Activated T-helper 1 cell treated with anti-CD3 and anti-CD28 coated beads, Interleukin-12 subunit alpha, Interleukin-12 subunit beta, Interleukin-2, Interleukin-4 antibody, amounts not matched to agents 30 ng/mL and 10 ng/mL and 1 ng/mL, durations not matched to agents 14 hours and 24 hours and 36 hours (primary cell): Measurements from ENCODE around the gene NMNAT2. TPM values are rescaled to one million over a fixed set of nuclear protein-coding genes. Genes with fewer than 3 reads are reported as not detected.

Experiments
- DNase-seq: peaks from one replicate; pipeline ENCODE4 v3.0.0; 2021; ENCODE audit warnings: low spot score
- H3K27ac Mint-ChIP-seq: one replicate; pipeline ENCODE4 v1.8.0; 2021; ENCODE audit warnings: mild to moderate bottlenecking, mixed read lengths
- H3K27me3 Mint-ChIP-seq: one replicate; pipeline ENCODE4 v1.8.0; 2022; ENCODE audit warnings: mild to moderate bottlenecking, moderate library complexity, mixed read lengths; ENCODE audit not compliant: insufficient read depth
- H3K36me3 Mint-ChIP-seq: one replicate; pipeline ENCODE4 v1.8.0; 2021; ENCODE audit warnings: low read depth, mixed read lengths
- H3K4me1 Mint-ChIP-seq: one replicate; pipeline ENCODE4 v1.8.0; 2021; ENCODE audit warnings: low read depth, mixed read lengths
- H3K4me3 Mint-ChIP-seq: one replicate; pipeline ENCODE4 v1.8.0; 2021; ENCODE audit warnings: mild to moderate bottlenecking, moderate library complexity, mixed read lengths
- H3K9me3 Mint-ChIP-seq: one replicate; pipeline ENCODE4 v1.8.0; 2021; ENCODE audit warnings: mixed read lengths
- intact Hi-C: fragments of 100-400 bp; cut with micrococcal nuclease; formaldehyde crosslinking; loops from one replicate; pipeline ENCODE4 v1.15.1; 2024
- total RNA-seq: library from RNA; stranded (reverse); gene quantifications from 2 replicates; pipeline ENCODE4 v1.2.3, GENCODE V29; 2022

The NMNAT2 gene
- total RNA-seq, 1 donor from 2014 or later, result not detected

- no peaks in the 10 kb centered on the region for H3K9me3 Mint-ChIP-seq
- DNase-seq, result no peak
- no peak overlapping the region for H3K4me3 Mint-ChIP-seq
- intact Hi-C loops, result no loop called here
- no peak overlapping the region for H3K27ac Mint-ChIP-seq
- peaks cover 5% of the 10 kb centered on the region for H3K27me3 Mint-ChIP-seq
- H3K36me3 Mint-ChIP-seq, result no peaks in the 10 kb centered on the region
- no peaks in the 10 kb centered on the region for H3K4me1 Mint-ChIP-seq
Observed at GRCh38 chr1:183296782-183297181, 121.4 kb downstream of the NMNAT2 start.

GRCh38 chr1:183295521-183295920 is 122.7 kb downstream of the NMNAT2 start:
- Mint-ChIP-seq H3K4me3 (no peak overlapping the region), H3K27ac (no peak overlapping the region), H3K36me3 (no peaks in the 10 kb centered on the region), H3K27me3 (peaks cover 5% of the 10 kb centered on the region), H3K9me3 (no peaks in the 10 kb centered on the region), H3K4me1 (no peaks in the 10 kb centered on the region)
- intact Hi-C loops, result no loop called here
- DNase-seq, result no peak

- no peaks in the 10 kb centered on the region for H3K36me3 Mint-ChIP-seq
- H3K27me3 Mint-ChIP-seq, result peaks cover 5% of the 10 kb centered on the region
- H3K27ac Mint-ChIP-seq, result no peak overlapping the region
- intact Hi-C loops, result no loop called here
- no peak overlapping the region for H3K4me3 Mint-ChIP-seq
- DNase-seq, result no peak
- H3K4me1 Mint-ChIP-seq, result no peaks in the 10 kb centered on the region
- no peaks in the 10 kb centered on the region for H3K9me3 Mint-ChIP-seq
Observed at GRCh38 chr1:183293876-183294275, 124.3 kb downstream of the NMNAT2 start.

GRCh38 chr1:183293241-183293640 is 124.9 kb downstream of the NMNAT2 start:
- Mint-ChIP-seq H3K36me3 (no peaks in the 10 kb centered on the region), H3K27me3 (peaks cover 5% of the 10 kb centered on the region), H3K4me3 (no peak overlapping the region), H3K9me3 (no peaks in the 10 kb centered on the region), H3K4me1 (no peaks in the 10 kb centered on the region), H3K27ac (no peak overlapping the region)
- intact Hi-C loops, result no loop called here
- DNase-seq, result no peak

GRCh38 chr1:183291802-183292514 is 126.2 kb downstream of the NMNAT2 start:
- H3K27me3 Mint-ChIP-seq, result peaks cover 3% of the 10 kb centered on the region
- no peaks in the 10 kb centered on the region for H3K36me3 Mint-ChIP-seq
- H3K27ac Mint-ChIP-seq, result no peak overlapping the region
- no peaks in the 10 kb centered on the region for H3K9me3 Mint-ChIP-seq
- no peaks in the 10 kb centered on the region for H3K4me1 Mint-ChIP-seq
- H3K4me3 Mint-ChIP-seq, result no peak overlapping the region
- DNase-seq, result no peak
- intact Hi-C loops, result no loop called here

- H3K4me1 Mint-ChIP-seq, result no peaks in the 10 kb centered on the region
- H3K27ac Mint-ChIP-seq, result no peak overlapping the region
- peaks cover 3% of the 10 kb centered on the region for H3K27me3 Mint-ChIP-seq
Observed at GRCh38 chr1:183291216-183291762, 126.9 kb downstream of the NMNAT2 start.

GRCh38 chr1:183290628-183291027 is 127.6 kb downstream of the NMNAT2 start:
- H3K27me3 Mint-ChIP-seq, result peaks cover 3% of the 10 kb centered on the region
- no peak for DNase-seq
- no peak overlapping the region for H3K4me3 Mint-ChIP-seq
- H3K27ac Mint-ChIP-seq, result no peak overlapping the region
- no peaks in the 10 kb centered on the region for H3K36me3 Mint-ChIP-seq
- intact Hi-C loops, result no loop called here
- no peaks in the 10 kb centered on the region for H3K4me1 Mint-ChIP-seq
- no peaks in the 10 kb centered on the region for H3K9me3 Mint-ChIP-seq

More at GRCh38 chr1:183291216-183291762, 126.9 kb downstream of the NMNAT2 start:
- intact Hi-C loops, result no loop called here
- DNase-seq, result no peak
- Mint-ChIP-seq H3K36me3 (no peaks in the 10 kb centered on the region), H3K9me3 (no peaks in the 10 kb centered on the region), H3K4me3 (no peak overlapping the region)

- intact Hi-C loops, result no loop called here
- peaks cover 3% of the 10 kb centered on the region for H3K27me3 Mint-ChIP-seq
Observed at GRCh38 chr1:183289051-183289496, 129.1 kb downstream of the NMNAT2 start.

GRCh38 chr1:183288583-183288982 is 129.6 kb downstream of the NMNAT2 start:
- intact Hi-C loops, result no loop called here

More at GRCh38 chr1:183289051-183289496, 129.1 kb downstream of the NMNAT2 start:
- Mint-ChIP-seq H3K4me3 (no peak overlapping the region), H3K36me3 (no peaks in the 10 kb centered on the region), H3K4me1 (no peaks in the 10 kb centered on the region), H3K27ac (no peak overlapping the region), H3K9me3 (no peaks in the 10 kb centered on the region)
- no peak for DNase-seq

GRCh38 chr1:183287191-183287675 is 130.9 kb downstream of the NMNAT2 start:
- H3K27me3 Mint-ChIP-seq, result no peaks in the 10 kb centered on the region
- DNase-seq, result no peak
- H3K36me3 Mint-ChIP-seq, result no peaks in the 10 kb centered on the region
- H3K27ac Mint-ChIP-seq, result no peak overlapping the region
- H3K9me3 Mint-ChIP-seq, result no peaks in the 10 kb centered on the region
- intact Hi-C loops, result no loop called here
- no peak overlapping the region for H3K4me3 Mint-ChIP-seq
- no peaks in the 10 kb centered on the region for H3K4me1 Mint-ChIP-seq

More at GRCh38 chr1:183288583-183288982, 129.6 kb downstream of the NMNAT2 start:
- no peak for DNase-seq
- H3K9me3 Mint-ChIP-seq, result no peaks in the 10 kb centered on the region
- peaks cover 3% of the 10 kb centered on the region for H3K27me3 Mint-ChIP-seq
- H3K4me1 Mint-ChIP-seq, result no peaks in the 10 kb centered on the region
- no peak overlapping the region for H3K27ac Mint-ChIP-seq
- H3K36me3 Mint-ChIP-seq, result no peaks in the 10 kb centered on the region
- H3K4me3 Mint-ChIP-seq, result no peak overlapping the region

- Mint-ChIP-seq H3K36me3 (no peaks in the 10 kb centered on the region), H3K4me1 (no peaks in the 10 kb centered on the region), H3K27me3 (no peaks in the 10 kb centered on the region), H3K9me3 (no peaks in the 10 kb centered on the region), H3K27ac (no peak overlapping the region), H3K4me3 (no peak overlapping the region)
- intact Hi-C loops, result no loop called here
- no peak for DNase-seq
Observed at GRCh38 chr1:183285746-183286145, 132.4 kb downstream of the NMNAT2 start.

- Mint-ChIP-seq H3K27me3 (no peaks in the 10 kb centered on the region), H3K36me3 (no peaks in the 10 kb centered on the region), H3K4me1 (no peaks in the 10 kb centered on the region), H3K9me3 (no peaks in the 10 kb centered on the region), H3K27ac (no peak overlapping the region), H3K4me3 (no peak overlapping the region)
- DNase-seq, result no peak
- intact Hi-C loops, result no loop called here
Observed at GRCh38 chr1:183285256-183285655, 132.9 kb downstream of the NMNAT2 start.

- H3K9me3 Mint-ChIP-seq, result no peaks in the 10 kb centered on the region
- H3K4me3 Mint-ChIP-seq, result no peak overlapping the region
- H3K36me3 Mint-ChIP-seq, result no peaks in the 10 kb centered on the region
- no peak overlapping the region for H3K27ac Mint-ChIP-seq
- intact Hi-C loops, result no loop called here
- H3K4me1 Mint-ChIP-seq, result peaks cover under 1% of the 10 kb centered on the region
- no peak for DNase-seq
- no peaks in the 10 kb centered on the region for H3K27me3 Mint-ChIP-seq
Observed at GRCh38 chr1:183284086-183284485, 134.1 kb downstream of the NMNAT2 start.
